NCI-H748 (cell line): ENCODE results near the gene RBM41.
"Not testable (repeated sequence)": the region's sequence is repeated elsewhere in the genome, so short reads cannot be mapped to it uniquely, and the experiment has no call there.

ENCODE experiments used
- DNase-seq: peaks from one replicate; lab custom pipeline; 2025; ENCODE audit not compliant: unreplicated experiment; lab: John Stamatoyannopoulos, UW

Gene RBM41

DNA sequence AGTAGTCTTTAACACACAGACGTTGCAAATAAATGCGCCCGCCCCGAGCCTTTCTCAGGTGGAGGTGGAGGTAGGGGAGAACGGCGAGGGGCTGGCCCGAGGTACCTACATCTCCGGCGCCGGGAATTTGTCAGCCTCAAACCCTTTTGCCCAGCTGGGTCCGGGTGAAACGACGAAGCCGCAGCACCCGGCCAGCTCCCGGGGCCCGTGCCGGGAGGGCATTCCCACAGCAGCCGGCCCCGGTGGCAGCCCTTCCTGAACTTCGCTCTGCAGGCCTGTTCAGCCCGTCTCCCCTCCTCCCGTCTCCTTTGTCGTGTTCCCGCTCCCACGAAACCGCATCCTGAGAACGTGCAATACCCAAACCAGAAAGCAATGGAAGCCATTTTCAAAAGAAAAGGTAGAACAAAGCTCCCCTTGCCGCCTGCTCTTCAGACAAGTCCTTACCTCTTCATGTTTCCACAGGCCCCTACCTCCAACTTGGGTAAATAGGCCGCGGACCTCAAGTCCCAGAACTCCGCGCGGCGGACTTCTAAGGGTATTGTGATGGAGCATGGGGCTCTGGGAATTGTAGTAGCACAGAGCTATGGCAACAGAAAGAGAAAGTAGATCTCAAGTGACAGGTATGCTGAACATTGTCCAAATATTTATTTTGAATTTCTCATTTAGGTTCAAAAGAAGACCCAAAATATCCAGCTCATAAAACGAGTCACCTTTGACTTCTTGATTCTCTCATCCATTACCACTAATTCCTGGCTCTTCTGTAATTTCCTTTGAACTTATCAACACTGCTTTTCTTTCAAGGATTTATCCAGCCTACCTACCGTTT is at the start of gene RBM41:
Gene RBM41, minus strand, starts transcription at position 501 of the 826 bp plus-strand sequence. Its CDS starts 49 bp downstream, at position 452.
- peak; percentile 86 for DNase-seq

DNA sequence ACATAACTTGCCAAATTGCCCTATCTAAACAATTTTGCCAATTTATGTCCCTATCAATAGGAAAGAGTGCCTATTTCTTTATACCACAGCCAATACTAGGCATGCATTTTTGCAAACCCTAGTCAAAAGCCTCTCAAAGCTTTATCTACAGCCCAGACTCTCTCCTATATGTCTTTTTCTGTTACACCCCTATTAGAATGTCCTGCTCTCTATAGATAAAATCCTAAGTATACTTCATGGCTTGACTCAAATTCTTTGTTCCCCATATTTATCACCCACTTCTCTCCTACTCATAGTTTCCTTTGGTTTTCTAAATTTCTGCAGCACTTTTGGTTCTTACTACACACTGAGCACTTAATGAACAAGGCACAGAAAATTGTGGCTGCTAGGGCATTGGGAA is 49.6 kb upstream of the RBM41 start:
- no peak for DNase-seq

- DNase-seq = no peak
These were observed 48.7 kb upstream of the RBM41 start for GRCh38 chrX:107167163-107167921.

DNA sequence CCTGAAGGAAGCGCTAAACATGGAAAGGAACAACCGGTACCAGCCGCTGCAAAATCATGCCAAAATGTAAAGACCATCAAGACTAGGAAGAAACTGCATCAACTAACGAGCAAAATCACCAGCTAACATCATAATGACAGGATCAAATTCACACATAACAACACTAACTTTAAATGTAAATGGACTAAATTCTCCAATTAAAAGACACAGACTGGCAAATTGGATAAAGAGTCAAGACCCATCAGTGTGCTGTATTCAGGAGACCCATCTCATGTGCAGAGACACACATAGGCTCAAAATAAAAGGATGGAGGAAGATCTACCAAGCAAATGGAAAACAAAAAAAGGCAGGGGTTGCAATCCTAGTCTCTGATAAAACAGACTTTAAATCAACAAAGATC is 39.0 kb upstream of the RBM41 start:
- not testable (repeated sequence) for DNase-seq

DNA sequence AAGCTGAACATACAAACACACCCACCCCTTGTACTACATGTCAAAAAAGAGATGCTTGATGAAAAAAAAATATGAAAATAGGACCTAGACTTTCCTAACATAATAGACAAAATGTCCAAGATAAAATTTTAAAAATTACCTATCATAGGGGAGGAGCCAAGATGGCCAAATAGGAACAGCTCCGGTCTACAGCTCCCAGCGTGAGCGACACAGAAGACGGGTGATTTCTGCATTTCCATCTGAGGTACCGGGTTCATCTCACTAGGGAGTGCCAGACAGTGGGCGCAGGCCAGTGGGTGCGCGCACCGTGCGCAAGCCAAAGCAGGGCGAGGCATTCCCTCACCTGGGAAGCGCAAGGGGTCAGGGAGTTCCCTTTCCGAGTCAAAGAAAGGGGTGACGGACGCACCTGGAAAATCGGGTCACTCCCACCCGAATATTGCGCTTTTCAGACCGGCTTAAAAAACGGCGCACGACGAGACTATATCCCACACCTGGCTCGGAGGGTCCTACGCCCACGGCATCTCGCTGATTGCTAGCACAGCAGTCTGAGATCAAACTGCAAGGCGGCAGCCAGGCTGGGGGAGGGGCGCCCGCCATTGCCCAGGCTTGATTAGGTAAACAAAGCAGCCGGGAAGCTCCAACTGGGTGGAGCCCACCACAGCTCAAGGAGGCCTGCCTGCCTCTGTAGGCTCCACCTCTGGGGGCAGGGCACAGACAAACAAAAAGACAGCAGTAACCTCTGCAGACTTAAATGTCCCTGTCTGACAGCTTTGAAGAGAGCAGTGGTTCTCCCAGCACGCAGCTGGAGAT is 37.2 kb upstream of the RBM41 start:
- DNase-seq = not testable (repeated sequence)

DNA sequence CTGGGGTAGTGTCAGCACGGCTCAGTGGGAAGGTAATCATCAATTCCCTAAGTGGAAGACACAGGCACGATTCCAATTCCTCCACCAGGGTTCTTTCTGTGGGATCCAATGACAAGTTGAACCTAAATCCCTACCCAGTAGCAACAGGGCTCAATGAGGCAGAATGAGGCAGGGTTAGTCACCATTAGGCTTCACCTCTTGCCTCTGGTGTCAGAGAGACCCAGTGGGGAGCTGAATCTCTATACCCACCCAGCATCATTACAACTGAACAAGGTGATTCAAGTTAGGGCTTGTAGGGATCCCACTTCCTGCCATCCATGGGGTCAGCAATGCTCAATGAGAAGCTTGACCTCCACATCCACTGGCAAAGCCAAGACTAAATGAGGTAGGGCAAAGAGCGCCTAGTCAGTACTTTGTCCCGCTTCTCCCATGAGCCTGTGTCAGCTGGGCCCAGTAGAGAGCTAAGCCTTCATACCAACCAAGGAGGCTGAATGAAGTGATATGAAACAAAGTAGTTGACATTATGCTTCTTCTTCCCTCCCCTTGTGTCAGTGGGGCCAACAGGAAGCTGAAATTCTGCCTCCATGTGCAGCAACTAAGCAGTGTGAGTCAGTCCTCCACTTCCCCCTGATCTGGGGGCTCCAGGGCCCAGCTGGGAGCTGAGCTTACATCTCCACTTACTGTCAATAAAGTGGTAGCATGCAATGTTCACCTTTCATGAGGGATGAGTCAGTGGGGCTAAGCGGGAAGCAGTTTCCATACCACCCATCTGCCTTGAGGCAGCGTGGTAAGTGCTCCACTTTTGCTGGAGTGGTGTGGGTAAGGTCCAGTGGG is 36.4 kb upstream of the RBM41 start:
- peak; percentile 40 for DNase-seq

- DNase-seq = no peak
These were observed 34.4 kb upstream of the RBM41 start for GRCh38 chrX:107153005-107153404.

DNA sequence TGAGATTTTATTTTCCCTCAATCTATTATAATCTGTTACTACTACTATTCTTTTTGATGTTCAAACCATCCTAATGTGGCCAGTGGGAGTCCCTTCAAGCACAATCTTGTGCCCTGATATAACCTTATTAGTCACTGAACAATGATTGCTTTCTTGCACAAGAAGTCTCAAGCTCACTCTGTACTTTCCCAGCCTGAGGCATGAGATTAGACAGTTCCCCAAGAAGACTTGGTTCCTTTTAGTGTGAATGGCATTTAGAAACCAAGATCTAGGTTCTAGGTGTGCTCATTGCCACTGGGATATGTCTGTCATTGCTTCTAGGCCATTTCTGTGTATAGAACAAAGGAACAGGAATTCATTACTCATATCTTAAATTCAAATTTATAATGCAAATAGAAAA is 28.0 kb upstream of the RBM41 start:
- no peak for DNase-seq

GRCh38 chrX:107135965-107136307 is 17.3 kb upstream of the RBM41 start:
- DNase-seq = no peak

DNA sequence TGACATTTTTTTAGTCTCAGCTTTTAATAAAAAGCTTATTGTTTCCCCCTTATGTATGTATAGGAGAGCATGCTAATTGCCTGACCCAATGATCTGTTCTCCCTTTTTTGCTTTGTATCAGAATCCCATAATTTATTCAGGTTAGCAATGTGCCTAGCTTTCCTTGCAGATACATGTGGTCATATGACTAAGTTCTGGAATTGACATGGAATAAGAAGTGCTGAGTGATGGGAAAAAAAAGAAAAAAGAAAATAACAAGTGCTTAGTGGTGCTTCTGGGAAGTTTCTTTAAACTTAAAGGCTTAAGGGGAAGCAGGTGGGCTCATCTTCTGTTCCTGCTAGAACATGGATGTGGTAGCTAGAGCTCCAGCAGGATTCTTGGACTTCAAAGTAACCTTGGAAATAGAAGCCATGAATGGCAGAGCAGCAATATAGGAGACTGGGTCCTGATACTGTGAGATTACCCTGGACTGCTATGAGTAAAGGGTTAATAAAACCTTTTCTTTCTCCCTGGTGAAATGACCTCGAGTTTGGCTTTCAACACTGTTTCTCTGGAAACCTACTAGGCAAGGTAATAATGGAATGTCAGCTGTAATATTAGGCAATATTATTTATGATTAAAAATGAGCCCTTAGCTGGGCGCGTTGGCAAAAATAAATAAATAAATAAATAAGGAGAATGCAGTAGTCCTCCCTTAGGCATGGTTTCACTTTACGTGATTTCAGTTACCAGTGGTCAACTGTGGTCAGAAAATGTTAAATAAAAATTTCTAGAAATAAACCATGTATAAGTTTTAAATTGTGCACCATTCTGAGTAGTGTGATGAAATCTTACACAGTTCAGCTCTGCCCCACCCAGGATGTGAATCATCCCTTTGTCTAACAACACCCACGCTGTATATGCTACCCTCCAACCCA is 16.7 kb upstream of the RBM41 start:
- DNase-seq = no peak

DNA sequence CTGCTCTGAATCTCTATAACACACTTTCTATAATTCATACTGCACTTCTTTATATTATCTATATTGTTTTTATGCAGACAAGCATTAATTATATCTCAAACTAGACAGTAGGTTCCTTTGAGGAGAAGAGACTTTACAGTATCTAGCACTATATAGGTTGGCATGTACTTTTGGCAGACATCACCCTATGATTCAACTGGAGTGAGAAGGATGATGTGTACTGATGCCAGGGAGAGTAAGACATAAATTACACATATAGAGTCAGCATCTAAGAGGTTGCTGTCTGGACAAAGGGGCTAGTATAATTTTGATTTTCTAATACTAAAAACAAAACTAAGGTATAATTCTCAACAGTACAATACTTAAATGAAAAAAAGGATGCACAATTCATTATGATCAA is 5.1 kb upstream of the RBM41 start:
- no peak for DNase-seq

GRCh38 chrX:107119283-107119682 is 661 bp upstream of the RBM41 start:
- DNase-seq = no peak

GRCh38 chrX:107117993-107118321 is 665 bp downstream of the RBM41 start:
- peak; percentile 37 for DNase-seq

- DNase-seq = no peak
These were observed 11.2 kb downstream of the RBM41 start for GRCh38 chrX:107107459-107107858.

DNA sequence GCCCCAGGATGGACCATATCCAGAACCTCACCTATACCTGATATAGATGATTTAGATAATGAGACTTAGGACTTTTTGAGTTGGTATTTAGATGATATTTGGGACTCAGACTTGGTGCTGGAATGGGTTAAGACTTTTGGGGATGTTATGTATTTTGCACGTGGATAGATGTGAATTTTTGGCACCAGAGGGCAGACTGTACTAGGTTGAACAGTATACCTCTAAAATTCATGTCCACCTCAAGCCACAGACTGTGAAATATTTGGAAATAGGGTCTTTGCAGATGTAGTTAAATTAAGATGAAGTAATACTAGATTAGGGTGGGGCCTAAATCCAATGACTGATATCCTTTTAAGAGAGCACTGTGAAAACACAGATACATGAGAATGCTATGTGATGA is 15.6 kb downstream of the RBM41 start:
- no peak for DNase-seq

DNA sequence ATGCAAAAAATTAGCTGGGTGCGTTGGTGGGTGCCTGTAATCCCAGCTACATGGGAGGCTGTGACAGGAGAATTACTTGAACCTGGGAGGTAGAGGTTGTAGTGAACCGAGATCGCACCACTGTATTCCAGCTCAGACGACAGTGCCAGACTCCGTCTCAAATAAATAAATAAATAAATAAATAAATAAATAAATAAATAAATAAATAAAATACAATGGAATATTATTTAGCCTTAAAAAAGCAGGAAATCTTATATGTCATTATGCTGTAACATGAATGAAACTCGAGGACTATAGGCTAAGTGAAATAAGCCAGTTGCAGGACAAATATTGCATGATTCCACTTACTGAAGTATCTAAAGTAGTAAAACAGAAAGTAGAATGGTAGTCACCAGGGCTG is 42.5 kb downstream of the RBM41 start:
- DNase-seq = no peak

GRCh38 chrX:107057731-107058130 is 60.9 kb downstream of the RBM41 start:
- not testable (repeated sequence) for DNase-seq

DNA sequence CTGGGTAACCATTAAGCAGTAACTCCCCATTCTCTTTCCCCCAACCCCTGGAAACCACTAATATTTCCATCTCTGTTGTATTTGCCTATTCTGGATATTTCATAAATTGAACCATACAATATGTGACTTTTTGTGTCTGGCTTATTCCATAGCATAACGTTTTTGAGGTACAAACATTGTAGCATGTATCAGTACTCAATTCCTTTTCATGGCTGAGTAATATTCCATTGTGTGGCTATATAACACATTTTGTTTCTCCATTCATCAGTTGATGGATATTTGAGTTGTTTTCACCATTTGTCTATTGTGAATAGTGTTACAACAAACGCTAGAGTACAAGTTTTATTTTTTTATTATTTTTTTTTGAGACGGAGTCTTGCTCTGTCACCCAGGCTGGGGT is 63.6 kb downstream of the RBM41 start:
- no peak for DNase-seq

DNA sequence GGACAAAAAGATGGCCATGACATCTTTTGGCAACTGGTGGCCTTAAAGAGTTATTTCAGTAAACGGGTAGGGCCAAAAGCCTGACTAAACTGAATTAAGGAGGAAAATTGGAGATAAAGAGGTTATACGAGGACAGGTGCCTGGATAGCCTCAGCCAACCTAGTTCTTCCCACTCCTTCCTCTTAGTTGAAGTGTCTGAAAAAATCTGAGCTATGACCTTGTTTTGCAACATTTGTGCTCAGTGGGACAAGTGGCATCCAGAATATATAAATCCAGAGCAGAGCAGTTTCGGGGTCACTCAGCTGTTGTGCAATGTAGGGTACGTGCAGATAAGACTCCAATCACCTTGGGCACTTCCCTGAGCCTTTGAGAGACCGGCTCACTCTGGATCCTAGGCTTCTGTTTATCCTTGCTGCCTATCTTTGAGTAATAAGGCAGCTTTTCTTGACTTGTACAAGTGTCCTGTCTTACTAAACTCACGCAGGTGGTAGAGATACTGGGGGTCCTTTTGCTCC is 68.4 kb downstream of the RBM41 start:
- no peak for DNase-seq

- DNase-seq = no peak
These were observed 71.0 kb downstream of the RBM41 start for GRCh38 chrX:107047622-107048021.
